Lower leg skin (tissue), 3 donors: ENCODE data around the gene WDR47.

Source experiments
- CTCF ChIP-seq, 3 donors: fragments of 450-650 bp; IDR thresholded peaks; one replicate each; pipeline ENCODE4 v1.5.1; 2016; ENCODE audit warnings: antibody characterized with exemption in 3 of 3, mild to moderate bottlenecking in 3 of 3, moderate library complexity in 2 of 3
- POLR2A ChIP-seq, 2 donors: fragments of 450-650 bp; IDR thresholded peaks; one replicate each; pipeline ENCODE4 v1.6.1; 2016 to 2017; ENCODE audit warnings: antibody characterized with exemption in 2 of 2, mild to moderate bottlenecking in 1 of 2, moderate library complexity in 1 of 2

DNA sequence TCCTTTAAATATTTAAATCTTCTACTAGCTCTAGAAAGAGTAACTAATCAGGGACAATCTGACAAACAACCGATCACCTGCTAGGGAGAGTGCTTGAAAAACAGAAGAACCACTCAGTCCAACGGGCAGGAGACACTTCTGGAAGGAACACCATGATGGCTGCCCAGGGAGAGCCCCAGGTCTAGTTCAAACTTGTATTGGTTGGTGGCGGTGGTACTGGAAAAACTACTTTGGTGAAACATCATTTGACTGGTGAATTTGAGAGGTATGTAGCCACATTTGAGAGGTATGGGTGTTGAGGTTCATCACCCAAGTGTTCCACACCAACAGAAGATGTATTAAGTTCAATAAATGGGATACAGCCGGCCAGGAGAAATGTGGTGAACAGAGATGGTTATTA, 4.8 kb upstream of the WDR47 start:
- TF ChIP-seq POLR2A (IDR thresholded peaks at IDR 0.05) (no peak), CTCF (IDR thresholded peaks at IDR 0.05) (no peak)
